NCI-H460 (cell line): ENCODE data around the gene GNA12. TPM values are rescaled to one million over a fixed set of nuclear protein-coding genes. Genes with fewer than 3 reads are reported as not detected.
"Not testable (repeated sequence)": the region's sequence is repeated elsewhere in the genome, so short reads cannot be mapped to it uniquely, and the experiment has no call there.

Experiments used
- DNase-seq: peaks from one replicate; pipeline ENCODE4 v3.0.0-alpha.2; 2016; ENCODE audit warnings: low read depth; ENCODE audit errors: extremely low read depth
- total RNA-seq: library from RNA; depleted of rRNA; stranded (reverse); fragments of >200 nt; shearing (Covaris generic); gene quantifications from 2 replicates; pipeline ENCODE4 v1.2.3, GENCODE V29; 2014

The GNA12 gene
- total RNA-seq, 1 experiment from 2014 or later = 18.3 TPM

DNA sequence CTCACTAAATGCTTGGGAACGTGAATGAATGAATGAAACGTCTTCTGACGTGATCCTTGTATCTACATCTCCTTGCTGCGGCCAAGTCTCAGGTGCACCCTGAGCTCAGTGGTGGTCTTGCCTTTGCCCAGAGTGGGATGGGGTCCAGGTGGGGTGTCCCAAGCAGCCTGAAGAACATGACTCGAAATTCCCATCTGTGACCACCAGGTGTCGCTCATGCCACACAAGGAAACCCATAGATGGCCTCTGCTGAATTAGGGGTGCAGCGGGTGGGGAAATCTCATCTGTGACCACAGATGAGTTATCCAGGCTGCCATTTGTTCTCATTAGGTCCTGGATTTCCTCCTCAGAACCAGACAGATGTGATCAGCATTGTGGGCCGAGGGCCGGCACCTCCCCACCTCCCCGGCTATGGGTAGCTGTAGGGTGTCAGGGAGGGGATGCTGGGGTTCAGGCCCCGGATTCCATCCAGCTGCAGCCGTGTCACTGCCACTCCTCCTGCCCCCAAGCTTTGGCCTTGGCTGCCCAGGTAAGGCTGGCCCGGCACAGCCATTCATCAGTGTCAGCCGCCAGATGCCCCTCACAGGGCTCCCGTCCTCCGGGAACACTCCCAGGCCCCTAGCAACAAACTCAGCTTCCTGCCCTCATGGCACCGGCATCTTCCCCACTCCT, 21.0 kb upstream of the GNA12 start:
- peak; percentile 74 for DNase-seq

DNA sequence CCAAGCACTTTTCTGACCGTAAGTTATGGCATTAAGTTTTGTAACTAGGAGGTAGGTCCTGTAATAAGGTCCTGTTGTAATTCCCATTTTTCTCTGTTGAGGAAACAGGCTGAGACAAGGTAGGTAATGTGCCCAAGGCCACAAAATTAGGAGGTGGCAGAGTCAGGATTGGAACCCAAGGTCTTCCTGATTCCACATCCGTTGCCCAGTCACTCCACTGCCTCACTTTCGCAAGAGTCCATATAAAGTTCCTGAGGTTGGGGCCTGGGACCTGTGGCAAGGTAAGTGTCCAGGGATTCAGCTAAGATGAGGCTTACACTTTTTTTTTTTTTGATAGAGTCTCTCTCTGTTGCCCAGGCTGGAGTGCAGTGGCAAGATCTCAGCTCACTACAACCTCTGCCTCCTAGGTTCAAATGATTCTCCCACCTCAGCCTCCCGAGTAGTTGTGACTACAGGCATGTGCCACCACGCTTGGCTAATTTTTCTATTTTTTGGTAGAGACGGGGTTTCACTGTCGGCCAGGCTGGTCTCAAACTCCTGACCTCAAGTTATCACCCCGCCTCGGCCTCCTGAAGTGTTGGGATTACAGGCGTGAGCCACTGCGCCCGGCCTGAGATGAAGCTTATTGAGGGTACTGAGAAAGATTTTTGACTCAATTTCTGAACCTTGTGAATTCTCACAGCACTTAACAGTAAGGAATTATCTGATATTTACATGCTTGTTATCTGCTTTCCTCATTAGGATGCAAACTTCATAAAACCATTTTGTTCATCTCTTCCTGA, 20.3 kb upstream of the GNA12 start:
- no peak for DNase-seq

DNA sequence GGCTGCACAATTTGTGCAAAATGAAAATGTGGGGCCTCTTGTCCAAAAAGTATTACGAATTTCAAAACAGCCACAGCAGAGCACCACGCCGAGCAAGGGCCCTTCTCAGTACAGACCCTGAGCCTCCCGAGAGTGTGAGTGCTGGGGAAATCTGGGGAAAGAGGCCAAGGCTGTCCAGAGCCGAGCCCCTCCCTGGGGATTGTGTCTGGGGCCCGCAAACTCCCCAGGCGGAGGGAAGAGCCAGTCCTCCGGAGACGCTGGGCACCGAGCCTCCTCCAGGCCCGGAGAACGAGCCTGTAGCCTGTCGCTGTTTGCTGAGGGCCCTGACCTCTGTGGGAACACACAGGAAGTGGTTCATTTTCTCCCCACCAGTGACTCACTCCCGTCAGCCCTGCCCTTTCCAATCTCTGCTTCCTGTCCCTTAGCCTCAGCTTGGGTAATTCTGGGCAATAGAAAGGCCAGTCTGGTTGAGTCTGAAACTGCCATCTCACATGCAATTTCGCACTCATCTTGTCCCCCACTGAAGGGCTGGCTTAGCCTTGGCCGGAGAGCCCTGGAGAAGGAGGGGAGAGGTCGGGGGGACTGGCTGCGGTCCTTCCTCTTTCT, 19.5 kb upstream of the GNA12 start:
- DNase-seq = peak; percentile 92

GRCh38 chr7:2862831-2863361, 18.8 kb upstream of the GNA12 start:
- no peak for DNase-seq

DNA sequence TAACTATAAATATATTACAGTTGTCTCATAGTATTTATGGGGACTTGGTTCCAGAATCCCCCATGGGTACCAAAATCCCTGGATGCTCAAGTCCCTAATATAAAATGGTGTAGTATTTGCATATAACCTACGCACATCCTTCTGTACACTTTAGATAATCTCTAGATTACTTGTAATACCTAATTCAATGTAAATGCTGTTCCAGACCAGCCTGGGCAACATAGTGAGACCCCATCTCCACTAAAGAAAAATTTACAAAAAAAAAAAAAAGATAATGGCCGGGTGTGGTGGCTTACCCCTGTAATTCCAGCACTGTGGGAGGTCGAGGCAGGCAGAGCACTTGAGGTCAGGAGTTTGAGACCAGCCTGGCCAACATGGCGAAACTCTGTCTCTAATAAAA, 17.4 kb upstream of the GNA12 start:
- DNase-seq = no peak

- no peak for DNase-seq
Measured at GRCh38 chr7:2860627-2861133, 16.6 kb upstream of the GNA12 start.

DNA sequence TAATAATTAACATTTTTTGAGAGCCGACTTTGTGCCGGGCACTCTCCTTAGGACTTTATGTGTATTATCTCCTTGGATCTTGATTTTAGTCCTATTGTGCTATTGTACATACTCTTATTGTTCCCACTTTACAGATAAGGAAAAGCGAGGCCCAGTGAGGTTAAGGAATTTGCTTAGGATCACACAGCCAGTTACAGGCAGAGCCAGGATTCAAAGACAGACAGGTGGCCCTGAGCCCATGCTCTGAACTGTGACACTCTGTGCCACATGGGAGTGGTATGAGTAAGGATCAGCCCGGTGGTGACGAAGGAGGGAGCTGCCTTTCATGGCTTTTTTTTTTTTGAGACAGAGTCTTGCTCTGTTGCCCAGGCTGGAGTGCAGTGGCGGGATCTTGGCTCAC, 15.8 kb upstream of the GNA12 start:
- no peak for DNase-seq

- DNase-seq = no peak
Measured at GRCh38 chr7:2858621-2859020, 14.5 kb upstream of the GNA12 start.

DNA sequence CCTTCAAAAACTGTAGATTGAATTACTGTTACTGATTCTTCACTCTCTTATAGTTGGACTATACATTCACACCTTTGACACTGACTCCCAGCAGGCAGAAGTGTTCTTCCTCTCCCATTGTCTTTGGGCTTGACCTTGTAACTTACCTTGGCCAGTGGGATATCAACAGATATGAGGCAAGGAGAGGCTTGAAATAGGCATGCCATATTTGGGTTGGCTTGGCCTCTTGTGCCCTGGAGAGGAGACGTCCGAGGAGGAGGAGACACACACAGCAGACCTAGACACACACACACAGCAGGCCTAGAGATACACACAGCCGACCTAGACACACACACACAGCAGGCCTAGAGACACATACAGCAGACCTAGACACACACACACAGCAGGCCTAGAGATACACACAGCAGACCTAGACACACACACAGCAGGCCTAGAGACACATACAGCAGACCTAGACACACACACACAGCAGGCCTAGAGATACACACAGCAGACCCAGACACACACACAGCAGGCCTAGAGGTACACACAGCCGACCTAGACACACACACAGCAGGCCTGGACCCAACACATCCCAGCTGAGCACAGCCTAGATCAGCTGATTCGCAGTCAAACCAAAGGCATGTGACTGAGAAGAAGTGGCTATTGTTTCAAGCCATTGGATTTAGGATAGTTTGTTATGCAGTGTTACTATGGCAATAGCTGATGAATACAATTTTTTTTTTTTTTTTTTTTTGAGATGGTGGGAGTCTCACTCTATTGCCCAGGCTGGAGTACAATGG, 12.5 kb upstream of the GNA12 start:
- DNase-seq = no peak

- DNase-seq = no peak
Measured at GRCh38 chr7:2855386-2855785, 11.3 kb upstream of the GNA12 start.

DNA sequence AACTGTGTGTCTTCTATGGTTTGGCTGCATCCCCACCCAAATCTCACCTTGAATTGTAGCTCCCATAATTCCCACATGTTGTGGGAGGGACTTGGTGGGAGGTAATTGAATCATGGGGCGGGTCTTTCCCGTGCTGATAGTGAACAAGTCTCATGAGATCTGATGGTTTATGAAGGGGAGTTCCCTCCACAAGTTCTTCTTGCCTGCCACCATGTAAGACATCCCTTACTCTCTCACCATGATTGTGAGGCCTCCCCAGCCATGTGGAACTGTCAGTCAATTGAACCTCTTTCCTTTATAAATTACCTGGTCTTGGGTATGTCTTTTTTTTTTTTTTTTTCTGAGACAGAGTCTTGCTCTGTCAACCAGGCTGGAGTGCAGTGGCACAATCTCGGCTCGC, 9.4 kb upstream of the GNA12 start:
- DNase-seq = not testable (repeated sequence)

DNA sequence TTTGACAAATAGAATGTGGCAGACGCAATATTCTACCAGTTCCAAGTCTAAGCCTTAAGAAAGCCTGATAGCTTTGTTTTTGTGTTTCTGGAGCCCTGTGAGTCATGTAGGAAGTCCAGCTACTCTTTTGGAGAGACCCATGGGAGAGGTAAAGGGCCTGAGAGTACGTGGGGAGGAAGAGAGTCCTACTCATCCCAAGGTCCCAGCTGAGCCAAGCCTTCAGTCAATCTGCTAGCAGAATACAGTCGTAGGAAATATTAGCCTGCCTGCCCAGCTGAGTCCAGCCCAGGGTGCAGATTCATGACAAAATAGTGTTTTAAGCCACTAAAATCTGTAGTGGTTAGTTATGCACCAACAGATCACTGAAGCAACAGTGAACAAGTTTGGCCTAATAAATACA, 9.0 kb upstream of the GNA12 start:
- no peak for DNase-seq

GRCh38 chr7:2851497-2851896, 7.4 kb upstream of the GNA12 start:
- no peak for DNase-seq

- DNase-seq = no peak
Measured at GRCh38 chr7:2849941-2850766, 6.0 kb upstream of the GNA12 start.

- DNase-seq = no peak
Measured at GRCh38 chr7:2845034-2845592, 1.0 kb upstream of the GNA12 start.

DNA sequence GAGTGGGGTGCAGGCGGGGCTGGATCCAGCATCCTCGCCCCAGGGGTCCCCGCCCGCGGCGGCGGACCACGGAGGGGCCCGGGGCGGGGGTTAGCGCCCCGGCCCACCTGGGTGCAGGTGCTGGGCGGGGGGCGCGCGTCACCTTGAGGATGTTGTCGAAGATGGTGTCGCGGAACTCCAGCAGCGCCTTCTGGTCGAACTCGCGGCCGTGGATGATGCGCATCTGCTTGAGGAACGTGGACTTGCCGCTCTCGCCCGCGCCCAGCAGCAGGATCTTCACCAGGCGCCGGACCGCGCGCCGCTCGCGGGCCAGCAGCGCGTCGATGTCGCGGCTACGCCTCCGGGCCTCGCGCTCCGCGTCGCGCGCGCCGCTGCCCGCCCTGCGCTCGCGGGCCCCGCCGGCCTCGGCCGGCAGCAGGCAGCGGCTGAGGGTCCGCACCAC, 376 bp downstream of the GNA12 start:
- DNase-seq = no peak

- no peak for DNase-seq
Measured at GRCh38 chr7:2843191-2843685, 870 bp downstream of the GNA12 start.

- no peak for DNase-seq
Measured at GRCh38 chr7:2841907-2842306, 2.2 kb downstream of the GNA12 start.

- no peak for DNase-seq
Measured at GRCh38 chr7:2840458-2840857, 3.6 kb downstream of the GNA12 start.
